ENCODE results near the gene NKTR. TPM values are rescaled to one million over a fixed set of nuclear protein-coding genes. Genes with fewer than 3 reads are reported as not detected.

The NKTR gene
- total and polyA plus RNA-seq, 2 of the 13 experiments (the other 11 are each of a cell fraction or from before 2014, with no cell fraction given): 41.3 to 59.6 TPM

DNA sequence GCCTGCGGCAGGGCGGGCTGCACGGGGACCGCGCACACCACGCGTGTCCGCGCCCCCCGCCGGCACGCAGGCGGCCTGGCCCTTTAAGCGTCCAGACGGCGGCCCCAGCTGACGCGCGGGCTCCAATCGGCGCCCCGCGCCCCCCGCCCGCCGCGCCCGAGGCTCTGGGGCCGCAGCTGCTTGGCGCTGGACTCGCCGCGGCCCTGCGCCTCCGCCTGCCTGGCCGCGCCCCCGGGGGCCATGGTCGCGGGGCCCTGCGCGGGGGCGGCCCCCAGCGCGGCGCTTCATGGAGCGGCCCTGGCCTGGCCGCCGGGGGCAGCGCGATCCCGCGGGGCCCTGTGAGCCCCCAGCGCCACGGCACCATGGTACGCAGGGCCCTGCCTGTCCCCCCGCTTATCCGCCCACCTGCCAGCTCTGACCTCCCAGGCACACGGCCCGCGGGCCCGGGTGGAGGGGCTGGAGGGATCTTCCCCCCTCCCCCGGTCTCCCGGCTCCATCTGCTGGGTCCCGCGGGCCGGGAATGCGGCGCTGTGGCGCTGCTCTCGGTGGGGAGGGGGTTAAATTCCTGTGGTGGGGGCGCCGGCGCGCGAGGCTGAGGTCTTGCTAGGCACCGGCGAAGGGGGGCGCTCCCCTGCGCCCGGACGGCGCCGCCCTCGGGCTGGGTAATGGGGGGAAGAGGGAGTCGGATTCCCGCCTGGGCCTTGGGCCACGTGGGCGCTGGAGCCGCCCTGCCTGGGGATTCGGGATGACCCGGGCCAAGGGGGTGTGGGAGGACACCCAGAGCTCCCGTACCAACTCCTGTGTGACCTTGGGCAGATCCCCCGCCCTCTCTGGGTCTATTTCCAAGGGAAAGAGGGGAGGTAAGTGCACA is 54.1 kb downstream of the NKTR start (continued):
- TF ChIP-seq ZFP37 (CRISPR knock-in tag; IDR thresholded peaks at IDR 0.05; ENCODE audit: borderline replicate concordance) (no peak), JDP2 (CRISPR knock-in tag; IDR thresholded peaks at IDR 0.05; ENCODE audit: borderline replicate concordance) (no peak), ZUFSP (CRISPR knock-in tag; IDR thresholded peaks at IDR 0.05; ENCODE audit: borderline replicate concordance) (no peak), ZNF282 (IDR thresholded peaks at IDR 0.05; ENCODE audit: partially characterized antibody) (no peak), ZBTB14 (CRISPR knock-in tag; IDR thresholded peaks at IDR 0.05) (no peak), ZNF816 (CRISPR knock-in tag; IDR thresholded peaks at IDR 0.05; ENCODE audit: borderline replicate concordance) (no peak), GTF3A (CRISPR knock-in tag; conservative IDR thresholded peaks at IDR 0.05) (no peak), ZNF761 (CRISPR knock-in tag; conservative IDR thresholded peaks at IDR 0.05) (peak; percentile 32; the same call in 1 of the 2 replicates), ATF1 (CRISPR knock-in tag; IDR thresholded peaks at IDR 0.05) (no peak), ZHX2 (IDR thresholded peaks at IDR 0.05; ENCODE audit: low read depth) (0 out of 2 replicates have a peak, but pooled peaks have one; percentile 18), ZHX2 (CRISPR knock-in tag; IDR thresholded peaks at IDR 0.05; ENCODE audit: borderline replicate concordance) (no peak), GPN1 (CRISPR knock-in tag; IDR thresholded peaks at IDR 0.05; ENCODE audit: borderline replicate concordance) (no peak), ZNF607 (CRISPR knock-in tag; IDR thresholded peaks at IDR 0.05; ENCODE audit: borderline replicate concordance) (no peak), POLR2AphosphoS5 (IDR thresholded peaks at IDR 0.05; ENCODE audit: low read depth, low read length) (no peak), MEF2D (CRISPR knock-in tag; IDR thresholded peaks at IDR 0.05) (peak; percentile 17; the same call in 1 of the 2 replicates), IRF2 (CRISPR knock-in tag; IDR thresholded peaks at IDR 0.05) (no peak), ATF7 (IDR thresholded peaks at IDR 0.05) (no peak), ATF7 (CRISPR knock-in tag; IDR thresholded peaks at IDR 0.05) (0 out of 2 replicates have a peak, but pooled peaks have one; percentile 17), ATRX (CRISPR knock-in tag; IDR thresholded peaks at IDR 0.05; ENCODE audit: borderline replicate concordance) (no peak), CCAR2 (optimal IDR thresholded peaks at IDR 0.05; ENCODE audit: low read depth, low read length) (no peak)
